LNCaP clone FGC (cell line): Measurements from ENCODE around the gene ELMO1.

Source experiments
- DNase-seq: peaks from one replicate; pipeline ENCODE4 v3.0.0-alpha.2; 2011; ENCODE audit warnings: low read depth
- H3K4me3 ChIP-seq: 2 replicates; pipeline ENCODE4 v1.5.1; 2011; ENCODE audit warnings: mild to moderate bottlenecking, low read depth, low read length, control low read depth
- CTCF ChIP-seq: IDR thresholded peaks from 2 replicates; pipeline ENCODE4 v1.5.1; 2012; ENCODE audit warnings: mild to moderate bottlenecking; ENCODE audit not compliant: control insufficient read depth, insufficient read depth; ENCODE audit errors: extremely low read depth

Gene ELMO1

GRCh38 chr7:37322831-37323230, 125.8 kb downstream of the ELMO1 start:
- TF ChIP-seq CTCF: no peak
- no peak for DNase-seq
- no peak overlapping the region for H3K4me3 ChIP-seq

GRCh38 chr7:37320848-37321468, 127.7 kb downstream of the ELMO1 start:
- no peak for TF ChIP-seq CTCF
- DNase-seq: no peak

GRCh38 chr7:37320140-37320847, 128.4 kb downstream of the ELMO1 start:
- no peak for TF ChIP-seq CTCF
- no peak for DNase-seq
- no peak overlapping the region for H3K4me3 ChIP-seq

More at GRCh38 chr7:37320848-37321468, 127.7 kb downstream of the ELMO1 start:
- no peak overlapping the region for H3K4me3 ChIP-seq

- no peak for DNase-seq
- TF ChIP-seq CTCF: no peak
- H3K4me3 ChIP-seq: no peak overlapping the region
Observed at GRCh38 chr7:37318541-37318940, 130.1 kb downstream of the ELMO1 start.

GRCh38 chr7:37315772-37316715, 132.6 kb downstream of the ELMO1 start:
- DNase-seq: no peak
- TF ChIP-seq CTCF: no peak

GRCh38 chr7:37312608-37313007, 136.1 kb downstream of the ELMO1 start:
- no peak overlapping the region for H3K4me3 ChIP-seq
- TF ChIP-seq CTCF: no peak
- DNase-seq: no peak

More at GRCh38 chr7:37315772-37316715, 132.6 kb downstream of the ELMO1 start:
- no peak overlapping the region for H3K4me3 ChIP-seq
